Epithelial cell of proximal tubule (primary cell): Measurements from ENCODE around the gene FUBP3. TPM values are rescaled to one million over a fixed set of nuclear protein-coding genes. Genes with fewer than 3 reads are reported as not detected.

Source experiments
- DNase-seq: peaks from one replicate; pipeline ENCODE4 v3.0.0-alpha.2; 2011; ENCODE audit warnings: low read depth
- H3K4me3 ChIP-seq: 2 replicates; pipeline ENCODE4 v1.5.1; 2011; ENCODE audit warnings: low read depth, mild to moderate bottlenecking, low read length
- total RNA-seq: library from RNA; depleted of rRNA; stranded (reverse); fragments of >200 nt; gene quantifications from 2 replicates; pipeline ENCODE4 v1.2.3, GENCODE V29; 2015
- TF ChIP-seq, protein P1 (sequence below): conservative IDR thresholded peaks from 2 replicates; pipeline ENCODE4 v1.5.1; 2012; ENCODE audit warnings: low read depth, mild to moderate bottlenecking, low read length

FUBP3 gene
- total RNA-seq, 1 donor from 2014 or later: 22.7 TPM

DNA sequence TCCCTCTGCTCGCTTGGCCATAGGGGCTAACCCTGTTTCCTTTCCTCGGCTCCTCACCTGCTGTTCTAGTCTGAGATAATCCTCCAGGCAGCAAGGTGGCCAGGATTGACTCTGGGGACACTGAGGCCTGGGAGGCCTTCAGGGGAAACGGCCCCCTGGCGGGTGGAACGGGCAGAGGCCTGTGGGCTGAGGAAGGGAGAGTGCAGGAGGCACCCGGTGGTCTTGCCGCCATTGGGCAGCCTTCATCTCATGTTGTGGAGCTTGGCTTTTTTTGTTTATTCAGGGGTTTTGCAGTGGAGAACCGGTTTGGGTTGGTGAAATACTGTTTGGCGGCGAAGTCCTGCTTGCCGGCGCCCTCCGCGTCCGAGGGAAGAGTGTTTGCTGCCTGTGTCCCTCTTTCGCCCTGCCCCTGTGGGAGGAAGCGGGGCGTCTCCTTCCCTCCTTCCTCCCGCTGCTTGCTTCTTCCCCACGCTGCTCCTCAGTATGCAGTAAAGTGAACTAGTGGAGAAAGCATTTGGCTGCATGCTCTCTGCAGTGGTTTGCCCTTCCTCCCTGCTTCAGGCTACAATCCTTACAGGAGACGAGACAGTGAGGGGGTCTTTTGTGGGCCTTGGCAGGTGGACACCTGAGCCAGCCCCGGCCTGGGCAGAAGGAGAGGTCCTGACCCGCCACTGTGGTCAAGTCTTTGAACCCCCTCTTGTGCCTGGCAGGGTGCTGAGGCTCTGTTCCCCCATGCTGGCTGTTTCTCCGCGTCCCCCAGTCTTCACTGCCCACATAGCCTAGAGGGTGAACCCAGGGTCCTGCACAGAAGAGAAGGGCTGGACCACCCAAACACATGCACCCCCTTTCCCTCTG lies 54.2 kb downstream of the FUBP3 start:
- TF ChIP-seq, protein P1, sequence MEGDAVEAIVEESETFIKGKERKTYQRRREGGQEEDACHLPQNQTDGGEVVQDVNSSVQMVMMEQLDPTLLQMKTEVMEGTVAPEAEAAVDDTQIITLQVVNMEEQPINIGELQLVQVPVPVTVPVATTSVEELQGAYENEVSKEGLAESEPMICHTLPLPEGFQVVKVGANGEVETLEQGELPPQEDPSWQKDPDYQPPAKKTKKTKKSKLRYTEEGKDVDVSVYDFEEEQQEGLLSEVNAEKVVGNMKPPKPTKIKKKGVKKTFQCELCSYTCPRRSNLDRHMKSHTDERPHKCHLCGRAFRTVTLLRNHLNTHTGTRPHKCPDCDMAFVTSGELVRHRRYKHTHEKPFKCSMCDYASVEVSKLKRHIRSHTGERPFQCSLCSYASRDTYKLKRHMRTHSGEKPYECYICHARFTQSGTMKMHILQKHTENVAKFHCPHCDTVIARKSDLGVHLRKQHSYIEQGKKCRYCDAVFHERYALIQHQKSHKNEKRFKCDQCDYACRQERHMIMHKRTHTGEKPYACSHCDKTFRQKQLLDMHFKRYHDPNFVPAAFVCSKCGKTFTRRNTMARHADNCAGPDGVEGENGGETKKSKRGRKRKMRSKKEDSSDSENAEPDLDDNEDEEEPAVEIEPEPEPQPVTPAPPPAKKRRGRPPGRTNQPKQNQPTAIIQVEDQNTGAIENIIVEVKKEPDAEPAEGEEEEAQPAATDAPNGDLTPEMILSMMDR: no peak
- DNase-seq: no peak
- H3K4me3 ChIP-seq: no peak overlapping the region

DNA sequence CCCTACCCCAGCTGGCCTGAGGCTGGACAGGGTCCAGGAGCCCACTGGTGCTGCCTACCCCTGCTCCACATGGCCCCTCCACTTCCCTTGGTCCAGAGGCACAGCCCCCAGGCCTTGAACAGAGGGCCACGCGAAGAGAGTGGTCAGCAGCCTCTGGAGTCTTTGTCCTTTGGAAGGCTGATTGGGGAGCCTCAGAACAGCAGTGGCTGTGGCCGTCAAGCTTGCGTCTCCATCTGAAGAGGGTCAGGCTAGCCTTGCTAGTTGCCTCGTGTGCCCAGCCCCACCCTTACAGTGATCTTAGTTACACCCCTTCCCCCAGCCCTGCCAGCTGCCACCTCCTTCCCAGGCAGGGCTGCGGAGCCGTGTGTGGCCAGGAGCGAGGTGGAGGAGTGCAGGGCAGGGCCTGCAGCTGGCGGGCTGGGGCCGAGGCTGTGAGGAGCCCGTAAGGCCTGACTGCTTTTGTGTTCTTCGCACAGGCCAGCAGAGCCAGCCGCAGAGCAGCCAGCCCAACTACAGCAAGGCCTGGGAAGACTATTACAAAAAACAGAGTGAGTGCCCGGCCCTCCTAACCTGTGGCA lies 54.9 kb downstream of the FUBP3 start:
- TF ChIP-seq, protein P1: no peak
- H3K4me3 ChIP-seq: no peak overlapping the region
- DNase-seq: no peak

DNA sequence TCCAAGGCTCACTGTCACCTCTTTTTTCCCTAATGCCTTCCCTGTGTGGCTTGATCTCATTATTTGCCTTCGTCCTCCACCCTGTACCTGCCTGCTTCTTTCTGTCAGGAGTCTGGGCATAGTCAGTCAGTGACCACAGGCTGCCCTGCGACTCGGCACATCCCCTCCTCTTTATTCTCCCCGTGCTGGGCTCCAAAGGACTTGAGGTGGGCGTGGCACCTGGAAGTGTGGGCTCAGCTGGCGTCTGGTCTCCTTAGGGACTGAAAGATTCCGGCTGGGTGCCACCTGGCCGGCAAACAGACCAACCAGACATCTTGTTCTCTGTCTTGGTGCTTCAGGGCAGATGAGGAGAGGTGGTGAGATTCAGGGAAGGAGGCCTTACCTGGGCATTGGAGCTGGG lies 55.4 kb downstream of the FUBP3 start:
- DNase-seq: no peak
- TF ChIP-seq, protein P1: no peak
- H3K4me3 ChIP-seq: no peak overlapping the region

DNA sequence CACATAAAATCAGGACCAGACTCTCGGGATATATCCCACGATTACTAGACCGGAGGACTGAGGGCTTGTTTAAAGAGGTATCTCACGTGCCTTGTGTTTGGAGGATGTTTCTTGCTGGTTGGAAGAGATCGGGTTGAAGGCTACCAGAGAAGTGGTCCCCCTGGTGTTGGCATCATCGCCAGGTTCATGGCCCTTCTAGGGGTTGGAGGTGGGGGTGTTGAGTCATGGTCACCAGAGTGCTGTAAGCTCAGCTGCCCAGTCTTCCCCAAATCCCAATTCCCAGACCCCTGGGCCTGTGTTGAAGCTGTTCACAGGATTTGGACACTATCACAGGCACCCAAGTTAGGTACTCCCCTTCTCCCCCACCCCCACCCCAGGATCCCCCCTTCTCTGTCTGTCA lies 55.9 kb downstream of the FUBP3 start:
- no peak overlapping the region for H3K4me3 ChIP-seq
- DNase-seq: no peak
- TF ChIP-seq, protein P1: no peak

DNA sequence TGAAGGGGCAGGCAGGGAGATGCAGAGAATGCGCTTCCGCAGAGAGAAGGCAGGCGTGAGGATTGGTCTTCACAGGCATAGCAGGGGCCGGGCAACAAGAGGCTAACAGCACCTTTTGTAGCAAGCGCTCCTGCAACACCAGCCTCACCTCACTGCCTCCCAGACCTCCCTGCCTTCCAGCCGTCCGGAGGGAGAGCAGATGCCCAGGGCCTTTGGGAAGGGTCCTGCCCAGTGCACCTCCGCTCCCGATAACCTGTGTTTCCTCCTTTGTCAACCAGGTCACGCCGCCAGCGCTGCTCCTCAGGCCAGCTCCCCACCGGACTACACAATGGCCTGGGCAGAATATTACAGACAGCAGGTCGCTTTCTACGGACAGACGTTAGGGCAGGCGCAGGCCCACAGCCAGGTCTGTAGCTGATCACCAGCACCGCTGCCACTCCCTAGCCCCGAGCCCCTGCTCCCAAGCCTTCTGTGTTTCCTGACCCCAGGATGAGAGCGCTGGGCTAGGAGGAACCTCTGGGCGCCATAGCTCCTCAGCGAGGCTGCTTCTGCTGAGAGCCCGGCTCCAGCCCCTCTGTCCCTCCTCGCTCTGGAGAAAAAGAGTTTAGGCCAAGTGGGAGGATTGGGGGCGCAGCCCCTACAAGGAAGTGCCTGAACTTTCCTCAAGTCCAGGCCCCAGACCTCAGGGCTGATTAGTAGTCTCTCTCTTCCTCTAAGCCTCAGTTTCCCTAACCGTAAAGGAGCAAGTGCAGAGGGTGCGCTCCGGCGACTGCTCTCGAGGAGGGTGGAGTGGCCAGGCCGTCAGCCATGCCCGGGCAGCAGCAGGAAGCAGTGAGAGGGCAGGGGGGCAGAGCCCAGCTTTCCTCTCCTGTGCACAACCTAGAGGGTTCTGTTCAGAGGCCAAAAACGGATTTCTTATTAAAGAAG lies 56.6 kb downstream of the FUBP3 start:
- DNase-seq: no peak
- TF ChIP-seq, protein P1: no peak
- no peak overlapping the region for H3K4me3 ChIP-seq

DNA sequence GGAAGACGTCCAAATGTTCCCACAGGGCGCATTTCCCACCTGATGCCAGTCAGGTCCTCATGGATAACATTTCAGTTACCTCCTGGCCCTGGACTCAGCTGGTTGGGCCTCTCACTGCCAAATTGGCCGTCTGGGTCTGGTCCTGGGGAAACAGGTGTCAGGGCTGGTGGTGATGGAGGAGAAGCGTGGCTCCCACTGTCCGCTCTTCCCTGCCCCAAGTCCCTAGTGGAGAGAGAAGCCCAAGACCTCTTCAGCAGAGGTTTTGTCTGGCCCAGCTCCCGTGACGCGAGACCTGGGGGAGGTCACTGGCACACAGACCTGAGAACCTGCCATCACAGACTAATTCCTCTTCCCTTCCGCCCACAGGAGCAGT lies 57.3 kb downstream of the FUBP3 start:
- TF ChIP-seq, protein P1: no peak
- no peak for DNase-seq

More for the DNA sequence above, 57.3 kb downstream of the FUBP3 start:
- no peak overlapping the region for H3K4me3 ChIP-seq
